Upper lobe of left lung (tissue), 4 donors: ENCODE measurements around the gene LRRC45.

Experiments
- CTCF ChIP-seq, 6 experiments: fragments of 450-650 bp in 4 of 6; fragments of 200-600 bp in 2 of 6; sonication (generic) in 2 of 6; IDR thresholded peaks; one replicate each; pipeline ENCODE4 v1.5.1; 2016 to 2019; ENCODE audit warnings: antibody characterized with exemption in 6 of 6
- EP300 ChIP-seq, 4 donors: sonication (generic); formaldehyde crosslinking; IDR thresholded peaks; one replicate each; pipeline ENCODE4 v1.5.1; 2017; ENCODE audit warnings: antibody characterized with exemption in 4 of 4, control low read depth in 2 of 4
- POLR2A ChIP-seq, 4 donors: fragments of 450-650 bp; IDR thresholded peaks; one replicate each; pipeline ENCODE4 v1.5.1; 2016 to 2017; ENCODE audit warnings: antibody characterized with exemption in 4 of 4, mild to moderate bottlenecking in 2 of 4
- POLR2AphosphoS5 ChIP-seq, 2 donors: sonication (generic); formaldehyde crosslinking; IDR thresholded peaks; one replicate each; pipeline ENCODE4 v1.5.1; 2017; ENCODE audit warnings: antibody characterized with exemption in 2 of 2

DNA sequence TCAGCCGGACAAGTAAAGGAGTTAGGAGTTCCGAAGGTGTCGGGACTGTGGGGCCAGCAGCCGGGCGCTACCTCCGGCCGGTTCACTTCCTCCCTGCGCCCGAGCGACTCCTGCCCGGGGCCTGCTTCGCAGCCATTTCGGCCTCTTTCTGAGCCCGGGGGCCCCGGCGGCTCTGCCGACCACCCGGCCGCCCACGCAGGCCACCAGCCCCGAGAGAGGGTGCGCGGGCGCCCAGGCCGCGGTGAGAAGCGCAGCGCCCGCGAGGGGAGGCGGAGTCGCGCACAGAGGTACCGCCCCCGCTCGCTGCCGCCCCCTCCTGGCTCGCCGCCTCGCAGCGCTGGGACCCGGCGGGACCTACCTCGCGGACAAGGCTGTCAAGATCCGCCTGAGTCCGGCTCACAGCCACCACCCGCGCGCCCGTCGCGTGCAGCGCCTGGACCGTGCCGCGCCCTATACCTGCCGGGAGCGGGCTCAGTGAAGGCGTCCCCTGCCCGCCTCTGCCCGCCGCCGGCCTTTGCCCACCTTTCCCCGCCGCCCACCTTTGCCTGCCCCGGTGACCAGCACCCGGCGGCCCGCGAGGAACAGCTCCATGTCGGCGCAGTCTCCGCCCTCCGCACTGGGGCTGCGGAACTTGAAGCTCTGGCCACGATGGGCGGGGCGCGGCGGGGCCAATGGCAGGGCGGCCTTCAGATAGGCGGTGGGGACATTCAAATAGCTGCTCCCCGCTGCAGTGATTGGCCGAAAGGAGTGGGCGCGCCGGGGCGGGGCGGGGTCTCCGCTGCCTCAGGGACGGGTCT is 14.2 kb downstream of the LRRC45 start, which contains the start of gene DCXR:
- TF ChIP-seq CTCF (IDR thresholded peaks at IDR 0.05) (peak; percentile 84 to 95 (median 93)), POLR2AphosphoS5 (IDR thresholded peaks at IDR 0.05) (peak; percentile 83 to 99), POLR2A (IDR thresholded peaks at IDR 0.05) (peak in 3 of 4 donors; percentile 62 to 98 (median 97)), EP300 (IDR thresholded peaks at IDR 0.05) (peak in 1 of 4 donors; percentile 27)
